Ovary (tissue), 3 donors: Measurements from ENCODE around the gene CYGB.

Source experiments
- CTCF ChIP-seq, 3 donors: fragments of 450-650 bp in 2 of 3; fragments of 200-600 bp in 1 of 3; IDR thresholded peaks; one replicate each; pipeline versions ENCODE4 v1.5.1 to v1.8.0; 2016 to 2022; ENCODE audit warnings: antibody characterized with exemption in 3 of 3, mild to moderate bottlenecking in 1 of 3
- EP300 ChIP-seq: sonication (generic); formaldehyde crosslinking; IDR thresholded peaks from one replicate; pipeline ENCODE4 v1.6.1; 2017; ENCODE audit warnings: antibody characterized with exemption
- POLR2A ChIP-seq: fragments of 450-650 bp; IDR thresholded peaks from one replicate; pipeline ENCODE4 v1.6.1; 2017; ENCODE audit warnings: antibody characterized with exemption, mild to moderate bottlenecking, moderate library complexity
- donor health status: DM: no; HTN: no; CAD: no.

GRCh38 chr17:76501018-76501826 lies 36.3 kb downstream of the CYGB start, which contains the start of gene RHBDF2:
- TF ChIP-seq CTCF (IDR thresholded peaks at IDR 0.05) (no peak), EP300 (no peak), POLR2A (no peak)
